ENCODE measurements around the gene CREBRF.

Gene CREBRF

DNA sequence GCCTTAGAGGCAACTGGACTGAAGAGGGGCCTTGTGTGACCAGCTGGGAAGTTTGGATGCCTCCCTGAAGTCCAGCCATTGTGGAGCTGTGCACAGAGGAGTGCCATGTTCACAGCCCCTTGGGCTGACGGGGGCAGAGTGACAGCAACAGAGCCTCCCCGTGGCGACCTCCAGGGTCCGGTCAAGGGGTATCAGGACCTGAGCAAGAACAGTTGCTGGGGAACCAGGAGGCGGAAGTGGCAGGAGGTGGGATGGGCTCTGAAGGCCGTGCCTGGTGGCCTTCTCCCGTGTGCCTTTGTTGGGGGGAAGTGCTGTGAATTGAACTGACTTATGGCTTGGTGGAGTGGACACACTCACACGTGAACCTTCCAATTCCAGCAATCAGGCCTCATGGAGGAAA, 102.2 kb downstream of the CREBRF start:
- DNase-seq = no peak

DNA sequence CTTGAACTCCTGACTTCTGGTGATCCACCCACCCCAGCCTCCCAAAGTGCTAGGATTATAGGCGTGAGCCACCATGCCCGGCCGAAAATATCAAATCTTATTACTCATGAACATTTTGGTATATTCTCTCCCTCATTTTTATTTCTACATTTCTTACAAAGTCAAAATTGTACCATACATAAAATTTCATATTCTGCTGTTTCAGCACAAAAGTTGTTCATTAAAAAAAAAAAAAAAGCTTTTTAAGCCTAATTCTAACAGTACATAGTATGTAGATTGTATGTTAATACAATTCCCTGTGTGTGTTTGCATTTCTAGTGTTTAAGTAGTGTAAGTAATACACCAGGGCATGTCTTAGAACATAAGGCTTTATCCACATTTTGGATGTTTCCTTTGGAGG, 103.1 kb downstream of the CREBRF start:
- DNase-seq = no peak

DNA sequence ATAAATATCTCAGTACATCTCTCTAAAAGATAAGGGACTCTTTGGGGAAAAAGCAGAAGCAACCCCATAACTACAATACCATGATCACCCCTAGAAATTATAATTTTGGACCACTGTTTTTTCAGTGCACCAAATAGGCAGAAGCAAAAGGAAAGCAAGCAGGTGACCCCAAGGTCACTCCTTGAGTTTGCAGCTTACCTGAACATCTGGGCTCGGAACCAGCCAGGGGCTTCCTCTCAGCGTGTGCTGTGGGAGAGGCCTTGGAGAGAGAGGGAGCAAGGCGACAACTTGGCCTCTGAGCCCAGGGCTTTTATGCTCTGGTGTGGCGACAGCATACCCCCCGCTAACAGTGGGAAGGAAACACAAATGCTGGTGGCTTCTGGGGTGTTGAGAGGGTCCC, 105.0 kb downstream of the CREBRF start:
- no peak for DNase-seq

DNA sequence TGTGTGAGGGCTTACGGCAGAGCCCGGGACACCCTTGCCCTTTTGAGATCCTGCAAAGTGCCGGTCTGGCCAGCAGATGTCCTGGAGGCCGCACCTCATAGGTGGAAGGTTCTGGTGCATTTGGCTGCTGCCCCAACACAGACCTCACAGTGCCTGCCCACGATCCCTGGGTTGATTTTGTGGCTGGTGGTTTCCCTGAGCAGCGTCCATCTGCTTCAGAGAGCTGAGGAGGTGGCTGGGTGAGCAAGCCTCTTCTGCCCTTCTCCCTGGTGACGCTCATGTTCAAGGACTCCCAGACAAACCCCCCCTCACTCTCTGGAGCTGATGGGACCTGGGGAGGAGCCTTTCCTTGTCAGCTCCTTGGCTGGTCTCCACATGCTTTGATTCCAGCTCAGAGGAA, 107.1 kb downstream of the CREBRF start:
- DNase-seq = no peak

DNA sequence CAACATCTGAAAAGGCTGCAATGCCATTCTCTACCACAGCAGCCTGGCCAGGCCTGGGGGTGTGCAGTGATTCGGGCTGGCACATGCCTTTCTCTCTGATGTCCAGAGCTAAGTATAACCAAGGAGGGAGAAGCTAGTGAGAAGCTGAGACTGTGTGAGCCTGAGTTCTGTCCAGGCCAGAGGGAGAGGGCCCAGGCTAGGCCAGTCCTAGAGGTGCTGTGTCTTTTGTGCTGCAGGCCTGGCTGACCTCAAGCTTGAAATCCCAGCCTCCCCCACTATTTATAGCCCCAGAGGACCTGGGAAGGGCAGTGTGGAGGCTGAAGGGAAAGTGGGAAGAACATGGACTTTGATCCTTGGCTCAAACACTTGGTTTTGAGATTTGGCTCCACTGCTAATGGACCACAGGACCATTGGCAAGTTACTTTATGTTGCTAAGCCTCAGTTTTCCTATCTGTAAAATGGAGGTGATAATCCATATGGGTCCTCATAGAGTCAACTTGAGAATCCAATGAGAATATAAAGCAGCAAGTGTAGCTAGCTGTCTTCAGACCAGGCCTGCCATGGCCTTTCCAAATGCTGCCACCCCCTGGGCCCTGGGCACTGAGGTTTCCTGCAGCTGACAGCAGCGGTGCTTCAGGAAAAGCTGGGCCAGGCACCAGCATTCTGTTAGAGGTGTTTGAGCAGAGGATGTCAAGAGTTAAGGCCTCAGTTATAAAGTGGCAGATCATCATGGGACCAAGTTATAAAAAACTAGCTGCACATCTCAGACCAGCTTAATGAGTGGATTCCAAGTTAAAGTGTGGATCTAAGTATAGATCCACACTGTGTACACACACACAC, 109.2 kb downstream of the CREBRF start:
- DNase-seq = no peak

DNA sequence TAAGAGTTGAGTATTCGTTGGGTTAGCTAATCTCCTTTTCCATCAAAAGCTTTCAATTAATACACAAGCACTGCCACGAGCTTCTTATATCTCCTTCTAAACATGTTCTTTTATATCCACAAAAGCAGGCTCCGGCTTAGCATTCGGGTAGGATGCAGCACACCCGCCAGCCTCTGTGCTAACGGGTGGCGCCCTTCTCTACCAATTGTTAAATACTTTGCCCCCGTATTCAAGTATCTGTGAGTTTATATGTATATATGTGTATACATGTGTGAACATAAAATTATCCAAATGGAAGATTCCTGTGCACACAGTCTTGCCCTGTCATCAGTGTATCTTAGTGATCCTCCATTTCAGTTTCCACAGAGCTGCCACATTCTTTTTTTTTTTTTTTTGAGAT, 116.0 kb downstream of the CREBRF start:
- no peak for DNase-seq

DNA sequence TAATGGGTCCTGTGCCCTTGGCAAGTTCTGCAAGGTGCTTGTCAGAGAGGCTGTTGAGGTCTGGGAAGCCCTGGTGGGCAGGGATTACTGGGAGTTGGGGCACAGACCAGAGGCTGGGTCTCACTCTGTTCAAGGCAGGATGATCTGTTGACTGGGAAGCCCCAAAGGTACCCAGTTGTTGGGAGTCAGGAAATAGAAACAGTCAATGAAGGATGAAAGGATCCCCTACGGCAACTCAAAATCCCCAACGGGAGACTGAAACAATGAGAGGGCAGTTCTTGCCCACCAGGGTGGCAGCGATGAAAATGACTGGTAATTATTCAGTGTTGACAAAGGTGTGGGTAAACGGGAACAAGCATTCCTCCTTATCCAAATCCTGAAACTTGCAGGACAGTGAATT, 119.4 kb downstream of the CREBRF start:
- no peak for DNase-seq

DNA sequence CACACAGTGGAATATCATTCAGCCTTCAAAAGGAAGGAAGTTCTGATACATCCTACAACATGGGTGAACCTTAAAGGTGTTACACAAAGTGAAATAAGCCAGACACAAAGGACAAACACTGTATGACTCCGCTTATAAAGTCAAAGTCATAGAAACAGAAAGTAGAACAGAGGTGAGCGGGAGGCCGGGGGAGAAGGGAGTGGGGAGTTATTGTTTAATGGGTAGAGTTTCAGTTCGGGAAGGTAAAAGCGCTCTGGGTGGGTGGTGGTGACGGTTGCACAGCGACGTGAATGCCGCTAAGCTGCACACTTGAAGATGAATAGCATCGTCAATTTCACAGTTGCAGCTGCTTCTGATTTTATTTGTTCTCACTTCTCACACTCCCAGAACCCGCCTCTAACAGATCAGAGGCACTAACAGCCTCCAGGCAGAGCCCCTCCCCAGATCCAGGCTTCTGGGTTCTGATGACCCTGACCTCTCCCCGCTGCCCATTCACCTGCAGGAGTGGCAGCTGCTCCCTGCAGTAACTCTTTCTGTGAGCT, 122.3 kb downstream of the CREBRF start:
- no peak for DNase-seq

DNA sequence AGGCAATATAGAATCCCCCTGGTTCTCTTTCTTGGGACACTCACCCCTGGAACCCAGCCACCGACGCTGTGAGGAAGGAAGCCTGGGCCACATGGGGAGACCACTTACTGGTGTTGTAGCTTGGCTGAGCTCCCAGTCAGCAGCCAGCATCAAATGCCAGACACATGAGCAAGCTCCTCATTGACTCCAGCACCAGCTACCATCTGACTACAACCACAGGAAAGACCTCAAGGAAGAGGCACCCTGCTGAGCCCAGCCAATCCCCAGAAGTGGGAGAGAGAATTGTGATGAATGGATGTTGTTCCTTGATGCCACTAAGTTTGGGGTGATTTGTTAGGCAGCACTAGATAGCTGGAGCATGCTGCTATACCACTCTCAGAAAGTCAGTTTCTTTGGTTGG, 124.2 kb downstream of the CREBRF start:
- no peak for DNase-seq

DNA sequence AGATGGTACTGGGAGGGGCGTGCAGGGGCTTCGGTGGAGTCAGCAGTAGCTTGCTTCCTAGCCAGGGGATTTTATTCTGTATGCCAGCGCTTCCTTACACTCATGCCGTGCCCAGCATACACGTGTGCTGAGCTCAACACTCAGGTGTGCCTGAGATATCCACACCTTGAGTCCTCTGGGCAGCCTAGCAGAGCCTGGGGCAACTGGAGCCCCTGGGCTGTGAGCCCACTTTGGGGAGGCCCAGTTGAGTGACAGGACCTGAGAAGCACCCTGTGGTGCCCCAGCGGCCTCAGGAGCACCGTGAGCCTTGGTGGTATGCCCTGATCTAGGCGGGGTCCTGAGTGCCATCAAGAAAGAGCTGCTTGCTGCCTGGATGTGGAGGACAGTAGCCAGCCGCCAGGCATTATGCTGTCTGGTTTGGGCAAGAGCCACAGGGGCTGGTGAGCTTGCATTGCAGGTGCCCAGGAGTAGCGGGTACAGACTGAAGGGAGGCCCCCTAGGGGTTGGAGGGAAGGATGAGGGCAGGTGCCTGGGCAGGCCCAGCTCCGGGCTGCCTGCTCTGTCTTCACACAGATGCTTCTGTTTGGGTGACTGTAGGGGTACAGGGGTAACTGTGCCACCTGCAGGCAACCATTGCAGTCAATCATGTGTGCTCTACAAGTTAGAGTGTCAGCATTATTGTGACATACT, 131.0 kb downstream of the CREBRF start:
- no peak for DNase-seq

DNA sequence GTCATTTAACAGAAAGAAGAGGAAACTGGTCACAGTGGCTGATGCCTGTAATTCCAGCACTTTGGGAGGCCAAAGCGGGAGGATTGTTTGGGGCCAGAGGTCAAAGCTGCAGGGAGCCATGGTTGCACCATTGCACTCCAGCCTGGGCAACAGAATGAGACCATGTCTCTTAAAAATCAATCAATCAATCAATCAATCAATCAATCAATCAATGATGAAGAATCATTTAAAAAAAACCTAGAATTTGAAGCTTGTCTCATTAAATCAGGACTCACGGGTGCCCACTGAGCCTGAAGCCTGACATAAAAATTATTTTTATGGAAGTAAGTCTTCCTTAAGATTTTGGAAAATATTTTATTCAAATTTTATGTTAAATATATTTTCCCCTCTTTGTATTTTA, 132.1 kb downstream of the CREBRF start:
- DNase-seq = no peak
